HG03460 (cell line): ENCODE data around the gene JAK2.

Experiments used
- ATAC-seq: cut with Tn5 transposase; IDR thresholded peaks from one replicate; pipeline ENCODE4 v1.9.1; 2021; ENCODE audit not compliant: unreplicated experiment

The JAK2 gene

GRCh38 chr9:5122516-5122915 lies 137.4 kb downstream of the JAK2 start:
- ATAC-seq: no peak

DNA sequence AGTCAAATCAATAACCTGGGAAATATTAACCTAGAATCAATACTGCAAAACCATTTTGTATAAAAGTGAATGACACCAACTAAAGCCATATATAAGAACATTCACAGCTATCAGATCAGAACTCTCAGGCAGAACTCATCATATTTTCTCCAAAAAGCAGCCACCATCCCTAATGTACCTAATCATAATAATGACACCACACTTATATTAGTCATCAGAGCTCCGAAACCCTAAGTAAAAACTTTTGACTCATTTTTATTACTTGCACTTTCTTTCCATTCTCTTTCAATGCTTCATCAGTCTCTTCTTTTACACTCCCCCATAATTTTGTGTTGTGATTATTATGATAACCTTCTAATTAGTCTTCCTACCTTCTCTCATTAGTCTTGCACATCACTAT lies 155.1 kb downstream of the JAK2 start:
- no peak for ATAC-seq

DNA sequence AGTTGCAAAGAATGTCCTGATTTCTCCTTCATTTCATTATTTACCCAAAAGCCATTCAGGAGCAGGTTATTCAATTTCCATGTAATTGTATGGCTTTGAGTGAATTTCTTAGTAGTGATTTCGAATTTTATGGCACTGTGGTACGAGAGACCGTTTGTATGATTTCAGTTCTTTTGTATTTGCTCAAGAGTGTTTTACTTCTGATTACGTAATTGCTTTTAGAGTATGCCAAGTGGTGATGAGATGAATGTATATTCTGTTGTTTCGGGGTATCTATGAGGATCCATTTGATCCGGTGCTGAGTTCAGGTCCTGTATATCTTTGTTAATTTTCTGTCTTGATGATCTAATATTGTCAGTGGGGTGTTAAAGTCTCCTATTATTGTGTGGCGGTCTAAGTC lies 159.1 kb downstream of the JAK2 start:
- no peak for ATAC-seq

GRCh38 chr9:5146241-5146640 lies 161.2 kb downstream of the JAK2 start:
- ATAC-seq: no peak
